Right hindlimb (tissue), 1 donor: ENCODE measurements around the gene HYAL2.

Experiments
- DNase-seq: peaks from one replicate; pipeline ENCODE4 v3.0.0-alpha.2; 2018

The HYAL2 gene

DNA sequence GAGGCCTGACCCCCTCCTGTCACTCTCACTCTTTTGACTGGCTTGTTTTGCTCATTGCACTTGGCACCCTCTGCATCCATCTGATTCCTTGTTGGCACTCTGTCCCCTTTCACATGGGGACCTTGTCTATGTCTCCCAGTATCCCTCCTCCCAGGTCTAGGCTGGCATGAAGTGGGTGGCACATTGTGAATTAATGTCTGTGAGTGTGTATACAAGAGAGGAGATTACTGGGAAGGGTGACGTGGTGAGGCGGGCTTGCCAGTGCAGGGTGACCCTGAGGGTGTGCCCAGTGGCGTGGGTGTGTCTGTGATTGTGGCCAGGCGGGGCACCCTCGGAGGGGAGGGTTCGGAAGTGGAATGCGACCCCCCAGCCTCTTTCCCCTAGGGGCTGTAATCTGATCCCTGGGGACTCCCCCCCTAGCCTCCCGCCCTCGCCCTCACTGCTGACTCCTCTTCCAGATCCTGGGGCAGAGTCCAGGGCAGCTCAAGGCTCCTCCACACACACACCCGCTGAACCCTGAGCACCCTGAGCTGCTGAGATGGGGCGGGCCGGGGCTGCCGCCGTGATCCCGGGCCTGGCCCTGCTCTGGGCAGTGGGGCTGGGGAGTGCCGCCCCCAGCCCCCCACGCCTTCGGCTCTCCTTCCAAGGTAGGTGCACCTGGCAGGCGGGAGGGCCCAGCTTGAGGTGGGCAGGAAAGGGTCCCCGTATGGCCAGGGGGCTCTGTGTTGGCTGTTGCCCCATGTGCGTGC, 53.7 kb downstream of the HYAL2 start, which contains the start of gene SEMA3B:
TSS of gene SEMA3B (plus strand) at position 445 of the 749 bp plus-strand sequence. CDS start at position 539, 94 bp downstream.
- DNase-seq, result peak; percentile 69

GRCh38 chr3:50268276-50268675, 54.3 kb downstream of the HYAL2 start:
- DNase-seq, result no peak
